ENCODE results near the gene SARDH.

GRCh38 chr9:133701321-133701980 is 36.7 kb downstream of the SARDH start:
- TF ChIP-seq CTCF (IDR thresholded peaks at IDR 0.05), result no peak
- no peak for TF ChIP-seq POLR2A (IDR thresholded peaks at IDR 0.05)
- TF ChIP-seq POLR2AphosphoS5 (IDR thresholded peaks at IDR 0.05), result no peak

All from breast epithelium (tissue), 3 donors.